GM12872 (cell line): ENCODE measurements around the gene PLPP4.

Experiments
- TF ChIP-seq, protein P1 (sequence below): IDR thresholded peaks from 3 replicates; pipeline ENCODE4 v1.5.1; 2011; ENCODE audit warnings: low read depth, mild to moderate bottlenecking, low read length, moderate library complexity; ENCODE audit not compliant: insufficient read depth

PLPP4 gene

DNA sequence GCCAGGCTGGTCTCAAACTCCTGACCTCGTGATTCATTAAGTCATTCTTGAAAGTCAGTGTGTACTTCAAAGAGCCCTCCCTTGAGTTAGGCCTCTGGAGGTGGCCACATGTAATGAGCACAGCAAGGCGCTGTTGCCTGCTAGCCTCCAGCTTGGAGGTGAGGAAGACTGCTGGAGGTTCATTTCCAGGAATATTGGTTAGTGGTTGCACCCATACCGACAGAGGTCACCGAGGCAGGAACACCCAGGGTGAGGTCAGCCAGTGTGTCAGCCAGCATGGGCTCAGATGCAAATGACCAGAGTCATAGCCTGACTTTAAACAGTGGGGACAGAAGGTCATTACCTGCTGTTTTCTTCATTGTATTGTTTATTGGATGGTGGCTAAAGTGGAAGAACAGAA, 85.0 kb downstream of the PLPP4 start:
- TF ChIP-seq, protein P1, sequence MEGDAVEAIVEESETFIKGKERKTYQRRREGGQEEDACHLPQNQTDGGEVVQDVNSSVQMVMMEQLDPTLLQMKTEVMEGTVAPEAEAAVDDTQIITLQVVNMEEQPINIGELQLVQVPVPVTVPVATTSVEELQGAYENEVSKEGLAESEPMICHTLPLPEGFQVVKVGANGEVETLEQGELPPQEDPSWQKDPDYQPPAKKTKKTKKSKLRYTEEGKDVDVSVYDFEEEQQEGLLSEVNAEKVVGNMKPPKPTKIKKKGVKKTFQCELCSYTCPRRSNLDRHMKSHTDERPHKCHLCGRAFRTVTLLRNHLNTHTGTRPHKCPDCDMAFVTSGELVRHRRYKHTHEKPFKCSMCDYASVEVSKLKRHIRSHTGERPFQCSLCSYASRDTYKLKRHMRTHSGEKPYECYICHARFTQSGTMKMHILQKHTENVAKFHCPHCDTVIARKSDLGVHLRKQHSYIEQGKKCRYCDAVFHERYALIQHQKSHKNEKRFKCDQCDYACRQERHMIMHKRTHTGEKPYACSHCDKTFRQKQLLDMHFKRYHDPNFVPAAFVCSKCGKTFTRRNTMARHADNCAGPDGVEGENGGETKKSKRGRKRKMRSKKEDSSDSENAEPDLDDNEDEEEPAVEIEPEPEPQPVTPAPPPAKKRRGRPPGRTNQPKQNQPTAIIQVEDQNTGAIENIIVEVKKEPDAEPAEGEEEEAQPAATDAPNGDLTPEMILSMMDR, result no peak

DNA sequence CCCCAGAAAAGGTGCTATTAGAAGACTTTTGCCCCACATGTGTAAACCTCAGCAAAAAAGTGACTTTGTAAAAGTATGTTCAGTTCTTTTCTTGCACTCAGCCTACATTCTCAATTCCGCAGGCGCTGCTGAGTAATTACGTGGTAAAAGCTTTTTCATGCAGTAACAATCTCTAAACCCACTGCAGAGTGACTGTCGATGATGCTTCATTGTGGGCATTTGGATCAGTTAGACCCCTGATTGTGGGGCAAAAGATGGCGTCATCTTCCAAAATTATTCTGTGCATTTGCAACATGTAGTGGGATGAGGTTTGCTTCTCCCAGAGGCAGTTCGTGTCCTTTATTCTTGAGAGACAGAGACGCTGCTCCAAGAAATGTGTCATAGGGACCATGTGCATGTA, 85.6 kb downstream of the PLPP4 start:
- TF ChIP-seq, protein P1, result no peak

DNA sequence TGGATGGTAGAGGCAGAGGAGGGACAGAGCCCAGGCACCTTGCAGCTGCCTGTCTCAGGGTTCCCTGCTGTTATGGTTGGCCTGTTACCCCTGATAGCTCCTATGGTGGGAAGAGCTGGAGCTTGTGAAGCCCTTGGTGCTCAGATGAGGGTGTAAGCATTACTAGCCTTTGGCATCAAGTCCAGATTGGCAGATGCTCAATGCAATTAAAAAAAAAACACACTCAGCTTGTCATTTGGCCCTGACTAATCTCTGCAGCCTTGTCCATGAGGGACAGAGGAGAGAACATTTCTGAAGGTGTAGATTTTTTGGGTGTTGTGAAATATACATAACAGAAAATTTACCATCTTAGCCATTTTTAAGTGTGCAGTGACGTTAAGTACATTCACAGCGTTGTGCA, 86.3 kb downstream of the PLPP4 start:
- TF ChIP-seq, protein P1, result no peak

DNA sequence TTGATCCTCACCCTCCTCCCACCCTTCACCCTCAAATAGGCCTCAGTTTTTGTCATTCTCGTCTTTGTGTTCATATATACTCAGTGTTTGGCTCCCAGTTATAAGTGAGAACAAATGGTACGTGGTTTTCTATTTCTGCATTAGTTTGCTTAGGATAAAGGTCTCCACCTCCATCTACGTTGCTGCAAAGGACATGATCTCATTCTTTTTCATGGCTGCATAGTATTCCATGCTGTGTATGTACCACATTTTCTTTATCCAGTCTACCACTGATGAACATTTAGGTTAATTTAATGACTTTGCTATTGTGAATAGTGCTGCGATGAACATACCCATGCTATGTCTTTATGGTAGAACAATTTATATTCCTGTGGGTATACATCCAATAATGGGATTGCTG, 91.2 kb downstream of the PLPP4 start:
- TF ChIP-seq, protein P1, result no peak

DNA sequence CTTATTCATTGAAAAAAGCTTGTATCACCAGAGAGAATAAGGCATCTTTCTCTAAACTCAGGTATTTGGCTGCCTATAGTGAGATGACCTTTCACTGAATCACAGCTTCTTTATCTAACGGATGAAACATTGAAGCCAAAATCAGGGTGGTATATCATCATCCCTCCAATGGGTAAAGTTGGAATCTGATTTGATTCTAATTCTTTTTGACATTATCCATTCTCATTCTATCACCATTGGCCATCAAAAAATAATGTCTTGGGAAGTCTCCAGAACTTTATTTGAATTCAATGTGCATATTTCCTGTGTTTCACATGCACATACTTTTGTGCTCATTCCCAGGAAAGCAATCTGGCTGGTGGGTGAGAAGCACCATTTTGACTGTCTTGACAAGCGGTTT, 95.2 kb downstream of the PLPP4 start:
- TF ChIP-seq, protein P1, result no peak

DNA sequence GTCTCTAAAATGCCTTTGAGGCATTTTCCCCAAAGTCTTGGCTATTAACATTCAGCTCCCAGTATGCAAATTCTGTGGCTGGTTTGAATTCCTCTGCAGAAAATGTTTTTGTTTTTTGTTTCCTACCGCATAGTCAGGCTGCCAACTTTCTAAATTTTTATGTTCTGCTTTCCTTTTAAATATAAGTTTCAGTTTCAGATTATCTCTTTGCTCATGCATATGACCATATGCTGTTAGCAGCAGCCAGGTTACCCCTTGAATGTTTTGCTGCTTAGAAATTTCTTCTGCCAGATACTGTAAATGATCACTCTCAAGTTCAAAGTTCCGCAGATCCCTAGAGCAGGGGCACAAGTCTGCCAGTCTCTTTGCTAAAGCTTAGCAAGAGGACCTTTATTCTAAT, 96.9 kb downstream of the PLPP4 start:
- TF ChIP-seq, protein P1, result no peak

DNA sequence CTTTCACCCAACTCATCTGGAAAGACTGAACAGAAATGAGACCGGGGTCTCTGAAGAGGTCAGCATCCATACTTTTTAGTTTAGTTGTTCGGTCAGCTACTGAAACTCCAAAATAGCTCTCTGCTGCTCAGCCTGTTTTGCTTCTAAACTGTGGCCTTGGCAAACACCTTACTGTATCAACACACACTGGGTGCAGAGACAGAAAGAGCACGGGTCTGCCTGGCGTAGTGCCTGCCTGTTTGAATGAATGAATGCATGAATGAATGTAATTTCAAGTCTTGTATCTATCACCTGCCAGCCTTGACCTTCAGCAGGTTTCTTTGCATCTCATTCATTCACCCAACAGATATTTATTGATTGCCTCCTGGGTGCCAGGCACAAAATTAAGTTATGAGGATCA, 98.4 kb downstream of the PLPP4 start:
- TF ChIP-seq, protein P1, result no peak
